ENCODE data around the gene HAUS6. TPM values are rescaled to one million over a fixed set of nuclear protein-coding genes. Genes with fewer than 3 reads are reported as not detected.

HAUS6 gene
- total RNA-seq, 4 donors from 2014 or later, result 7.8 to 15.3 (median 10.9) TPM

GRCh38 chr9:19140259-19140658 lies 37.6 kb upstream of the HAUS6 start:
- no peak for TF ChIP-seq CTCF (IDR thresholded peaks at IDR 0.05; ENCODE audit: low read depth)

GRCh38 chr9:19138084-19138483 lies 35.4 kb upstream of the HAUS6 start:
- TF ChIP-seq CTCF (IDR thresholded peaks at IDR 0.05; ENCODE audit: low read depth), result no peak

GRCh38 chr9:19137282-19137681 lies 34.6 kb upstream of the HAUS6 start:
- no peak for TF ChIP-seq CTCF (IDR thresholded peaks at IDR 0.05; ENCODE audit: low read depth)

DNA sequence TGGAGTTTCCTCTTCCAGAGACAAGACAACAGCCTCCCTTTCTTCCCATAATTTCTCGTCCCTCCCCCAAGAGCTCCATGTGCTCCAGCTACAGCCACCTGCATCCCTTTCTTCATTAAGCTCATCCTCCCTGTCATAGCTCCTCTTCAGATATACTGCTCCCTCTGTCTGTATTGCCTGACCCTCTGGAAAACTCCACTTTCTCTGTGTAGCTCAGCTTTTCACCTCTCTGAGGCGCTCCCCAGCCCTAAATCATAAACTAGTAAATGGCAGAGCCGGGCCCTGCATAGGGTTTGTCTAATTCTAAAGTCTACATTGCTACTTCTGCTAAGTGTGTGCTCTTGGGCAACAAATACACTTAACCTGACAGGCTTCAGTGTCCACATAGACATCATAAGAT lies 33.4 kb upstream of the HAUS6 start:
- no peak for TF ChIP-seq CTCF (IDR thresholded peaks at IDR 0.05; ENCODE audit: low read depth)

DNA sequence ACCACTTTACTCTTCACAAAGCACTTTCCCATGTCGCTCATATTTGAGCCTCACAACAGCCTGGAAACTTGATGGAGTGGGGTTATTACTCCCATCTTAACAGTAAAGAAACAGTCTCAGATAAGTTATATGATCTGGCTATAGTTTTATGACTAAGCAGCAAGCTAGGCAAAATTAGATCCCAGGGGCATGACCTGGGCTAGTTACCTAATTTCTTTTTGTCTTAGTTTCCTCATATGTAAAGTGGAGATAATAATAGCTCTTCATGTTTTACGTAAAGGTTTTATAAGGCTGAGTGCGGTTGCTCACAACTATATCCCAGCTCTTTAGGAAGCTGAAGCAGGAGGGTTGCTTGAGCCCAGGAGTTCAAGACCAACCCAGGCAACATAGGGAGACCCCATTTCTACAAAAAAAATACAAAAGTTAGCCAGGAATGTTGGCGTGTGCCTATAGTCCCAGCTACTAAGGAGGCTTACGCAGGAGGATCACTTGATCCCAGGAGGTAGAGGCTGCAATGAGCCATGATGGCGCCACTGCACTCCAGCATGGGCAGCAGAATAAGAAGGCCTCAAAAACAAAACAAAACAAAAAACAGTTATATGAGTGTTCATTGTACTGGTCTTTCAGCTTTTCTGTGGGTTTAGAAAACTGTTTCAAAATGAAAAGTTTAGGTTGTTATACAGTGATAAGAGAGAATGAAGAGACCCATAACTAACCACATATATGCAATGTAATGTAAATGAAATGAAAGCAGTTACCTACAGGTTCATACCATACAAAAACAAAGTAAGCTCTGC lies 31.0 kb upstream of the HAUS6 start:
- TF ChIP-seq CTCF (IDR thresholded peaks at IDR 0.05; ENCODE audit: low read depth), result no peak

GRCh38 chr9:19130436-19130835 lies 27.7 kb upstream of the HAUS6 start:
- TF ChIP-seq CTCF (IDR thresholded peaks at IDR 0.05; ENCODE audit: low read depth), result no peak

DNA sequence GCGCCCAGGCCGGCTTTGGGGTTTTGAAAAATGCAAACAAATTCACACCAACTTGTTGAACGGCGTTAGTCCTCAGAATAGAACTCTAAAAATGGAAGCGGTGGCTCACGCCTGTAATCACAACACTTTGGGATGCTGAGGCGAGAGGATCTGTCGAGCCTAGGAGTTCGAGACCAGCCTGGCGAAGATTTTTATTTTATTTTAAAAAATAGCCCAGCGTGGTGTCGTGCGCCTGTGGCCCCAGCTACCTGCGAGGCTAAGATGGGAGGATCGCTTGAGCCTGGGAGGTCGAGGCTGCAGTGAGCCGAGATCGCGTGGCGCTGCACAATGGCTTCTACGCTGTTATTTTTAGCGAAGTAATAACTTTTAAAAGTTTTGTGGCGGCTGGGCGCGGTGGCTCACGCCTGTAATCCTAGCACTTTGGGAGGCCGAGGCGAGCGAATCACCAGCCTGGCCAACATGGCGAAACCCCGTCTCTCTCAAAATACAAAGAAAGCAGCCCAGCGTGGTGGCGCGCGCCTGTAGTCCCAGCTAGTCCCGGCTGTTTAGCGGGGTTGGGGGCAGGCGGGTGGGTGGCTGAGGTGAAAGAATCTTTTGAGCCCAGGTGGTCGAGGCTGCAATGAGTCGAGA lies 25.3 kb upstream of the HAUS6 start:
- TF ChIP-seq CTCF (IDR thresholded peaks at IDR 0.05; ENCODE audit: low read depth), result no peak
